HFFc6 (cell line): ENCODE results near the gene ASS1. TPM values are rescaled to one million over a fixed set of nuclear protein-coding genes. Genes with fewer than 3 reads are reported as not detected.

Source experiments
- DNase-seq: peaks from one replicate; pipeline ENCODE4 v3.0.0-alpha.2; 2018
- H3K27ac Mint-ChIP-seq: 2 replicates; pipeline ENCODE4 v1.8.0; 2020; ENCODE audit warnings: mild to moderate bottlenecking, mixed read lengths
- H3K27me3 Mint-ChIP-seq: 2 replicates; pipeline ENCODE4 v1.8.0; 2021; ENCODE audit warnings: mild to moderate bottlenecking, moderate library complexity, mixed read lengths; ENCODE audit not compliant: insufficient read depth
- H3K36me3 Mint-ChIP-seq: 2 replicates; pipeline ENCODE4 v1.8.0; 2021; ENCODE audit warnings: low read depth, mixed read lengths
- H3K4me1 Mint-ChIP-seq: 2 replicates; pipeline ENCODE4 v1.8.0; 2020; ENCODE audit warnings: low read depth, mixed read lengths
- H3K4me3 Mint-ChIP-seq: 2 replicates; pipeline ENCODE4 v1.8.0; 2020; ENCODE audit warnings: mild to moderate bottlenecking, moderate library complexity, mixed read lengths
- H3K9me3 Mint-ChIP-seq: 2 replicates; pipeline ENCODE4 v1.8.0; 2020; ENCODE audit warnings: mild to moderate bottlenecking, mixed read lengths
- total RNA-seq, 6 experiments: library from RNA; stranded (reverse); fragmentation: NEBNext Ultra II Directional; extraction: Animal tissue kit (Norgen Biotek cat#: 25700); gene quantifications; 2 replicates in 1 of 6; 3 replicates in 5 of 6; pipeline ENCODE4 v1.2.3, GENCODE V29; 2021
- TF ChIP-seq, protein P1 (sequence below): fragments of 200-600 bp; sonication (generic); IDR thresholded peaks from 2 replicates; pipeline ENCODE4 v1.5.0; 2021; ENCODE audit warnings: antibody characterized with exemption, mild to moderate bottlenecking

Gene ASS1
- total RNA-seq, 6 experiments from 2014 or later, result 48.6 to 103 (median 53.7) TPM

DNA sequence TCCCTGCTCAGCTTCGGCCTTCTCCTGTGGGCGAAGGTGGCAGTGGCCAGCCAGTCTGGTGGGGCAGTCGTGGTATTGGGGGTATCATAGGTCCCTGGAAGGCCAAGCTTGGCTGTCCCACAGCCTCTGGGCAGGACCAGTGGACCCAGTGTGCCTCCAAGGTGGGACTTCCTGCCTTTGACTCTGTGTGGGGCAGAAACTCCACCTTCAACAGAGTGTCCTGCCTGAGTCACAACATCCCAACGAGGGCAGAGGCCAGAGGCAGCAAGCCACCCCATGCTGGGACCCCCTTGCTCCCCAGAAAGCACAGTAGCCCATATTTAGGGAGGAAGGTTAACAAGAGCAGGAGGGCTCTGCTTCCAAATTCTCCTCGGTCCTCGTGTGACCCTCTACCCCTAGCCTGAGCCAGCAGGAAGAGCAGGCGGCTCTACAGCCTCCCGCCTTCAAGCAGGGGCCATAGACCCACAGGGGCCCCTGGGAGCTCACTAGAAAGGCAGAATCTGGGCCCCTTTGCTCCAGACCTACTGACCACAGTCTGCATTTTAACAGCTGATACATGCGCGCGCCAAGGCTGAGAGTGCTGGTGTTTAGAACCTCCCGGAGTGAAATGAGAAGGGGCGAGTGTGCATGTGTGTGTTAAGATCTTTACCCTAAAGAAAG lies 83.0 kb downstream of the ASS1 start:
- TF ChIP-seq, protein P1, sequence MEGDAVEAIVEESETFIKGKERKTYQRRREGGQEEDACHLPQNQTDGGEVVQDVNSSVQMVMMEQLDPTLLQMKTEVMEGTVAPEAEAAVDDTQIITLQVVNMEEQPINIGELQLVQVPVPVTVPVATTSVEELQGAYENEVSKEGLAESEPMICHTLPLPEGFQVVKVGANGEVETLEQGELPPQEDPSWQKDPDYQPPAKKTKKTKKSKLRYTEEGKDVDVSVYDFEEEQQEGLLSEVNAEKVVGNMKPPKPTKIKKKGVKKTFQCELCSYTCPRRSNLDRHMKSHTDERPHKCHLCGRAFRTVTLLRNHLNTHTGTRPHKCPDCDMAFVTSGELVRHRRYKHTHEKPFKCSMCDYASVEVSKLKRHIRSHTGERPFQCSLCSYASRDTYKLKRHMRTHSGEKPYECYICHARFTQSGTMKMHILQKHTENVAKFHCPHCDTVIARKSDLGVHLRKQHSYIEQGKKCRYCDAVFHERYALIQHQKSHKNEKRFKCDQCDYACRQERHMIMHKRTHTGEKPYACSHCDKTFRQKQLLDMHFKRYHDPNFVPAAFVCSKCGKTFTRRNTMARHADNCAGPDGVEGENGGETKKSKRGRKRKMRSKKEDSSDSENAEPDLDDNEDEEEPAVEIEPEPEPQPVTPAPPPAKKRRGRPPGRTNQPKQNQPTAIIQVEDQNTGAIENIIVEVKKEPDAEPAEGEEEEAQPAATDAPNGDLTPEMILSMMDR, result no peak
- Mint-ChIP-seq H3K4me3 (no peak overlapping the region), H3K9me3 (no peaks in the 10 kb centered on the region), H3K4me1 (no peaks in the 10 kb centered on the region), H3K27me3 (peaks cover 35% of the 10 kb centered on the region), H3K27ac (no peak overlapping the region), H3K36me3 (no peaks in the 10 kb centered on the region)
- DNase-seq, result no peak

DNA sequence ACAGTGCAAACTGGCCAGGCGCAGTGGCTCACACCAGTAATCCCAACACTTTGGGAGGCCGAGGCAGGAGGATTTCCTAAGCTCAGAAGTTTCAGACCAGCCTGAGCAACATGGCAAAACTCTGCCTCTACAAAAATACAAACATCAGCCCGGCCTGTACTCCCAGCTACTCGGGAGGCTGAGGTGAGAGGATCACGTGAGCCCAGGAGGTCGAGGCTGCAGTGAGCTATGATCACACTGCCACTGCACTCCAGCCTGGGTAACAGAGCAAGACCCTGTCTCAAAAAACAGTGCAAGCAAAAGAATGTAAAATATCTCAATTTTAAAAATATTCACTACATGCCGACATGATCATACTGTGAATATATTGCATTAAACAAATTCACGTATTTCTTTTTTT lies 83.9 kb downstream of the ASS1 start:
- TF ChIP-seq, protein P1, result no peak
- Mint-ChIP-seq H3K27ac (no peak overlapping the region), H3K4me3 (no peak overlapping the region), H3K36me3 (no peaks in the 10 kb centered on the region), H3K4me1 (no peaks in the 10 kb centered on the region), H3K27me3 (peaks cover 32% of the 10 kb centered on the region), H3K9me3 (no peaks in the 10 kb centered on the region)
- no peak for DNase-seq

DNA sequence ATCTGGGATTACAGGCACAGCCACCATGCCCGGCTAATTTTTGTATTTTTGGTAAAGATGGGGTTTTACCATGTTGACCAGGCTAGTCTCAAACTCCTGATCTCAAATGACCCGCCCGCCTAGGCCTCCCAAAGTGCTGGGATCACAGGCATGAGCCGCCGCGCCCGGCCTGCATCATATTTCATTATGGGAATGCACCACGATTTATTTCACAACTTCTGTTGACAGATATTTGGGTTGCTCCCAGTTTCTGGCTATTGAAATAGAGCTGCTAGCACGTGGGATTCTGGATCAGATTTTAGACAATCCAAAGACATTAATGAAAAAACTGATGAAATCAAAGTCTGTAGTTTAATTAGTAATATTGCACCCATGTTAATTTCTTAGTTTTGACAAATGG lies 86.2 kb downstream of the ASS1 start:
- Mint-ChIP-seq H3K9me3 (no peaks in the 10 kb centered on the region), H3K27me3 (peaks cover 34% of the 10 kb centered on the region), H3K36me3 (no peaks in the 10 kb centered on the region), H3K27ac (no peak overlapping the region), H3K4me3 (no peak overlapping the region), H3K4me1 (peaks cover 5% of the 10 kb centered on the region)
- DNase-seq, result no peak
- TF ChIP-seq, protein P1, result no peak

DNA sequence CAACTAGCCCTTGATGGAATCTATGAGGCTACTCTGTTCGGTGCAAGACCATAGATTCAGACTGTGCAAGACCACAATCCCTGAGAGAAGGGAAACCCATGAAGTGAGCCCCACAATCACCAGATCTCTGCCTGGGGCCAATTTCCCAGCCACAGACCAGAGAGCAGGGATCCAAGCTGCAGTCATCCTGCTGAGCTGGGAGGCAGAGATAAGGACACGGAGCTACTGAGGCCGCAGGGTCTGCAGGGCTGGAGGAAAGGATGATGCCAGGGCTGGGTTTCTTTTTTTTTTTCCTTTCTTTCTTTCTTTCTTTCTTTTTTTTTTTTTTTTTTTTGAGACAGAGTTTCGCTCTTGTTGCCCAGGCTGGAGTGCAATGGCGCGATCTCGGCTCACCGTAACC lies 86.9 kb downstream of the ASS1 start:
- no peak overlapping the region for H3K4me3 Mint-ChIP-seq
- H3K9me3 Mint-ChIP-seq, result no peaks in the 10 kb centered on the region
- DNase-seq, result no peak
- H3K4me1 Mint-ChIP-seq, result peaks cover 10% of the 10 kb centered on the region
- H3K27me3 Mint-ChIP-seq, result peaks cover 35% of the 10 kb centered on the region
- no peak overlapping the region for H3K27ac Mint-ChIP-seq
- TF ChIP-seq, protein P1, result no peak
- no peaks in the 10 kb centered on the region for H3K36me3 Mint-ChIP-seq

DNA sequence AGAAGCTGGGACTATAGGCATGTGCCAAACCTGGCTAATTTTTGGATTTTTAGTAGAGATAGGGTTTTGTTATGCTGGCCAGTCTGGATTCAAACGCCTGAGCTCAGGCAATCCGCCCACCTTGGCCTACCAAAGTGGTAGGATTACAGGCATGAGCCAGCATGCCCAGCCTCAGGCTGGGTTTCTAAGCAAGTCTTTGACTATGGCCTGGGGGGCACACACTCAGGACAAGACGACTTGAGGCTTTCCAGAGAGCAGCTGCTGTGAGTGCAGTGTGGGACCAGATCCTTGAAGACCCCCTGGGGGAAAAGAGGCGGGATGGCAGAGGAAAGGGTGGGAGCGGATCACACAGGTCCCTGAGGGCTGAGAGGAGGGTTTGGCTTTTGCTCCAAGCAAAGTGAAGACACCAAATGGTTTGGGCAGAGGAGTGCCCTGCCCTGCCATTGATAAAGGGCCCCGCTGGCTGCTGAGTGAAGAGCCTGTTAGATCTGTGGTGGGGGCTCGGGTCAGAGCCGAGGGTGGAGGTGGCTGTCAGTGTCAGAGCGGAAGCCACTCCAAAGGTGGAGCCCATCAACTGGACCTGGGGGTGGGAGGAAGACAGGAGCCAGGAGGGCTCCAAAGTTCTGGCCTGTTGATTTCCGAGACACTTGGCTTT lies 87.8 kb downstream of the ASS1 start:
- TF ChIP-seq, protein P1, result no peak
- H3K9me3 Mint-ChIP-seq, result no peaks in the 10 kb centered on the region
- no peaks in the 10 kb centered on the region for H3K36me3 Mint-ChIP-seq
- no peak overlapping the region for H3K4me3 Mint-ChIP-seq
- H3K4me1 Mint-ChIP-seq, result peaks cover 16% of the 10 kb centered on the region
- no peak overlapping the region for H3K27ac Mint-ChIP-seq
- H3K27me3 Mint-ChIP-seq, result peaks cover 30% of the 10 kb centered on the region
- no peak for DNase-seq
